Cerebellar cortex (tissue), 1 donor: Measurements from ENCODE around the gene ZC3H8.
"Not testable (repeated sequence)": the region's sequence is repeated elsewhere in the genome, so short reads cannot be mapped to it uniquely, and the experiment has no call there.

Source experiments
- DNase-seq: peaks from one replicate; pipeline ENCODE4 v3.0.0-alpha.2; 2015; ENCODE audit warnings: low spot score

The ZC3H8 gene

DNA sequence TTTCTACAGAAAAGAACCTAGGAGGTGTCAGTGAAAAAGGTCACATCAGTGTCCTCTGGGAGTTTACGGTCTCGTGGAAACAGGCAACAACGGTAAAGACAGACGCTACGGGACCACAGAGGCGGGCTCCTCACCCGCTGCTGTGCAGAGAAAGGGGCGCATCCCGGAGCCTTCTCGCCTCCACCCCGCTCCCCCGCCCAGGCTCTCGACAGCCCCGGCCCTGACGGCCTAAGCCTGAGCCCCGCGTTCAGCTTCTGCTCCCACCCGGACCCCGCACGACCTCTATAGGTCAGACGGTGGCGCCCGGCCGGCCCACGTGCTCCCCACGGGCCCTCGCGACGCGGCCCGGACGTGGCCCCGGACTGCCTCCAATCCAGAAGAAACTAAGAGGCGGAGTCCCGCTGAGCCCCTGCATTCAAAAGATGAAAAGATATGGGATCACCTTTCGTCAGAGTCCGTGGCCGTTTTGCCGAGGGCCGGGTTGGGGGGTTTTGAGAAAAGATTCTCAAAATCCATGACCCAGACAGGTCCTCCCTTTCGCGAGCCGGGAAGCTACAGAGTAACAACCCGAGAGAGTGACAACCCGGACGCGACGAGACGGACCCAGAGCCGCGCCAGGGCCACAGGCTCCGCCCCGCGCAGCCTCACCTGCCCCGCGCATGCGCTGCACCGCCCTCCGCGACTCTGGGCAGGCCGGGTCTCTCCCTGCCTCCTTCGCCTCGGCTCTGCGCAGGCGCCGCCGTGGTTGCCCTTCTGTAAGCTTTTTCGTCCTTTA lies at the start of gene ZC3H8:
Gene ZC3H8 (minus strand): TSS at position 577 of the 775 bp plus-strand sequence. CDS start 61 bp downstream, at position 516.
- DNase-seq, result peak; percentile 91

DNA sequence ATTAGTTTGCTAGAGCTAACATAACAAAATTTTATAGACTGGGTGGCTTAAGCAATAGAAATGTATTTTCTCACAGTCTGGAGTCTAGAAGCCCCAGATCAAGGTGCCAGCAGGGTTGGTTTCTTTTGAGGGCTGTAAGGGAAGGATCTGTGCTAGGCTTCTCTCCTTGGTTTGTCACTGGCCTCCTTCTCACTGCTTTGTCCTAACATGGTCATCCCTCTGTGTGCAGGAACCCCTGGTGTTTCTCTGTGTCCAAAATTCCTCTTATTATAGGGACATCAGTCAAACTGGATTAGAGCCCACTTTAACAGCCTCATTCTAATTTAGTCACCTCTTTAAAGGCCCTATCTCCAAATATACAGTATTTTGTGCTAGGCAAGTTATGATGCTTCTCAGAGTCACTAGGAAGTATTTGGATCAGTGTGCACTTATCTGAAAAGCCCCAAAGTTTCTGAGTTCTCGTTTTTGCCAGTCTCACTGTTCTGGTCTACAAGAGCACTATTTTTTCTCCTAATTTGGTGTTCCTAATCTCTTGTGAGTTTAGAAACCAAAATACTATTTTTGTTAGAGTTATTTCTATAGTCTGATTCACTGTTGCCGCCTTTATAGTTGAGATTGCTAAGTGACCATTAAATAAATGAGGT lies 49.6 kb upstream of the ZC3H8 start:
- no peak for DNase-seq

DNA sequence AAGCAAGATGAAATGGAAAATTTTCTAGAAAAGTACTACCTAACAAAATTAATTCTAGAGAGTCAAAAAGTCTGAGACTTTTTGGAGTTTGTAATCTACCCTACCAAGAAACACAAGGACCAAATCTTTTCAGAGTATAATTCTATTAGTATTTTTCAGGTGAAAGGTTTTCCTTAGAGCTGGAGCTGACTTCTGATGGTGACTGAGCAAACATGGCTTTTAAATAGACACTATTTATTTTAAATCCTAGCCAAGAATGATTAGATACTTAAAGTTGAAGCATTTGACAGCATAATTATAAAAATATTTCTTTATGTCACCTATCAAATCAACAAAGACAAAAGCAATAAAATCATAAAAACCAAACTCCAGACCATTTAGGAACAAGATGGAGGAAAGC lies 47.1 kb upstream of the ZC3H8 start:
- no peak for DNase-seq

DNA sequence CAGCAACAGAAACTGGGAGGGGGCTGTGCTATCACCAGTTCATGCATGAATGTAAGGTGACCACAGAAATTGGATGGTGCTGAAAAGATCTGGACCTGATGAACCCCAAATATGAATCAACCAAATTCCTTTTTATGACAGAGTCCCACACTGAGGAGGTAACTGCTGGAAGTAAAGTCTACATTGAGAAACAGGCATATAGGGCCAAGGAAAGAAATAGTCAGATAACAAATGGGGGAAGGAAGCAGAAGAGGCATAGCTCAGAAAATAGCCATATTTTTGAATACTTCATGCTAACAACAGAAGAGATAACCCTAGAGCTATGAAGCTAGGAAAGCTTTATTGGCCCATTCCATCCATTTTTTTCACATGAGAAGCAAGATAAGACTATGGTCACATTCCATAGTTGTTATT lies 46.3 kb upstream of the ZC3H8 start:
- DNase-seq, result no peak

DNA sequence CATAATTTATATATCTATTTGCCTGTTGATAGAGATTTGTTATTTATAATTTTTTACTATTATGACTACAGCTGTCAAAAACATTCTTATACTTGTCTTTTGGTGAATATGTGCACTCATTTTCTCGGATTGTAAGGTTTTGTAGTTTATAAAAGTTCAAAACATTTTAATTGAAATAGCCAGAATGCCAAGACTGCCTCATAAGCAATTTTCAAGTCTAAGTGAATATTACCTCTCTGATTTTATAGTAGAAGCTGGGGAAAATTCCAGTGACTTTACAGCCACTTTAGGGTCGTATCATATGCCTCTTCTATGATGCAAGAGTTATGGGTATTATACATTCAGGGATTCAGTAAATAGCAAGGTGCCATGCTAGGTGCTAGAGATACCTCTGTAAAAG lies 41.6 kb upstream of the ZC3H8 start:
- no peak for DNase-seq

DNA sequence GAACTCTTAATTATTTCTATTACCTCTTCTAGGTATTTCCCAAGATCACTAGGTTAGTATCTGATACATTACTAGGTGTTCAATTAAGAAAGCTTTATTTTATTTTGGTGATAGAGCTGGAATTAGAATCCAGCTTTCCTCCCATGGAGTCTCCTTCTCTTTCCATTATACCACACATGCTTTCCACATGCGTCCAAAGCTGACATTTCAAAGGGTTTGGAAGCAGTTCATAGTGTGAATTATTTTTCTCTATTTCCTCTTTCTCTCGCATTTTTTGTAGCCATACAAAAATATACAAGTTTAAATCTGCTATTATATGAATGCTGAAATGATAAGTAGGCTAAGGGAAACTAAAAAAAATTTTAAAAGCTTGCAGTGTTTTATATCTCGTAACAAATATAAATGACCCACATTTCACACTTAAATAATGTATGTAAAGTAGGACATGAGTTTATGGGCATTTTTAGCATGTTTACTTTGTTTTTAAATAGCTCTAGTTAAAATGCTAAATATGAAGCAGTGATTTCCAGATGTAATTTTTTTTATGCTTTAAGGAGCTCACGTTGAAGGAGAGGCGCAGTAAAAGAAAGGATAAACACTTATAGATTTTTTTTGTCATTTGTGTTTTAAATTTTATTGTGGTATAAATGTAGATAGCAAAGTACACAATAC lies 40.7 kb upstream of the ZC3H8 start:
- DNase-seq, result no peak

DNA sequence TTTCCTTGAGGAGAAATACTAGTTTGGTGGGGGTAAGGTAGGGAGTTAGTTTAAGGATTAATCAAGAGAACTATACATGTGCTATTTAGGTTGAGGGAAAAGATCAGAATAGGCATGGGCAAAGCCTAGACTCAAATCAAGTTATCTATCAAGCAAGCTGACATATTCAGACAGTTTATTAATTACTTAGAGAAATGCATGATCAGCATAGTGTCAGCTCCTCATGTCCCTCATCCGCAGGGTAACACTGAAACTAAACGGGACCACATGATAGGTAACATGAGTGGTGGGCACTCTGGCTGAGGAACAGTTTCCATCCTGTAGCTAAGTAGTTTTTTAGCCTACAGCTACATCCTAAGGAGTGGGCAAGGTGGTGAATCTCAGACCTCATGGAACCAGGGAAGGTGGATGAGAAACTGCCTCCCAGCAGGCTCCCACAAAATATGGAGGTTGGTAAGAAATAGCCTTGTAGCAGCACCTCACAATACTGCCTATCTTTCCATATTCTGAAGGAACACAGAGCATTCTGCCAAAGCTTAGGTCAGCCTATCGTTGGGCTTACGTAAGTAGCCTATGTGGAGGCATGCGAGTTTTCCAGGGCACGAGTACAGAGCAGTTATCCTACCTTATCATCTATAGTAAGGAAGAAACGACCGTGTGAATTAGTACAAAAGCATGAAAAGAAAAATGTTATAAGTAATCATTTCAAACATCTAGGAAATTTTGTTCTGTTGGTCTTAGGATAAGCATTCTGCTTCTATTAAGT lies 39.0 kb upstream of the ZC3H8 start:
- peak; percentile 61 for DNase-seq

DNA sequence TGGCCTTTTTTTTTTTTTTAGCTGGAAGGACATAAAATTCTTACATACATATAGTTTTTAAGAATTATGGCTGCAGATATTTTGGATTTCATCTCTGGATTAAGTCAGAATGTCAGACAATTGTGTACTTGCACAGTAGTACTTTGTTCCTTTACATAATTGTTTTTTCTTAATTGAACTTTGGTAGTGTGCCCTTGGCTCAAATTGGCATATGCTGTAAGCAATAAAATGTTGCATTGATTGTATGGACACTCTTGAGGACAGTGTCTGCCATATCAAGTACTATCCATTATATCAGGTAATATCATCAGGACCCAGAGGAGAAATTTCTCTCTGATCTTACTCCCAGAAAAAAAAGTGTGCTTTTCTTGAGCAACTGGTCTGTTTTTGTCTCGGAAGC lies 35.8 kb upstream of the ZC3H8 start:
- no peak for DNase-seq

DNA sequence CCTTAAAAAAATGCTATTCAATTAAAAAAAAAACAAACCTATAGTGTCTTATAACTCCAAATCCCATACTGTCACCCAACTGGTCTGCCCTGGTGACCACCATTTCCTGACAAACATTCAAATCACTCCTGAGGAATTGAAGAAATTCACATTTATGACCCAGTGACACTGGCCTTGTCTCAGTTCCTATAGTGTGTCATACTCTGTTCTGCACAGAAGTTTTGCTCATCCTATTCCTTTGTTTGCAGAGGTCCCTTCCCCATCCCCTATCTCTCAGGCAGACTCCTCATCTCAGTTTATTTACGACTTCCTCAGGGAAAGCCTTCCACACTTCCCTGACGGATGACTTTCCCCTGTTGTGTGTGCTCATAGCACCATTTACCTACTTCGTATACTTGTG lies 35.2 kb upstream of the ZC3H8 start:
- DNase-seq, result no peak

DNA sequence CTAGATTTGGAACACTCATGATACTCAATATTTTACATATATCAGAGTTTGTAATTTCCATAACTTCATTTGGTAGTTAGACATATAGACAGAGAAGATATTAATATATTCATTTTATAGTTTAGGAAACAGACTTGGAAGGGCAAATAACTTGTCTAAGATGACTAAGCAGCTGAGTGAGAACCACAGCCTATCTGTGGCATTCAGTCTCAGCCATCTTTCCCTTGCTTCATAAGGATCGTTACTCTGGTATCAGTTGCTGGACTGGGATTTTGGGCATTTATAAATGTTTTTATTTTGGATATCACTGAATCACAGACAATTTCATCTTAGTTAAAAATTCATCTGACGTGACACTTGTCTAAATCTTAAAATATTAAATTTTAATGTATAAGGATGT lies 28.7 kb upstream of the ZC3H8 start:
- not testable (repeated sequence) for DNase-seq

DNA sequence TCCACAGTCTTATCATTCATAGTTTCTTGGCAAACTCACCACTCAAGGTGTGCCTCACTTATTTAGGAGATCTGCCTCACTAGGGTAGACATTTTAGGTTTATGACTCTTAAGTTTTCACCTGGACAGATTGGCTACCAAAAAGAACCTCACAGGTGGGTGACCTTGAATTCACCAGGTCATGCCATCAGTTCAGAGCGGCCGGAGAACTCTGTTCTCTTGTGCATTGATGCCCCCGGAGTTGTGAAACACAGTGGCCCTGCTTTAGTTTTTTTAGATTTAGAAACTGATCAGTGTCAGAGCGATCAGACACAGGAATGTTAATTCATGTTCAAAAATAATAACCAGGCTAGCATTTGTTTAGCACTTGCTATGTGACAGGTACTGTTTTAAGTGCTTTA lies 27.2 kb upstream of the ZC3H8 start:
- not testable (repeated sequence) for DNase-seq

DNA sequence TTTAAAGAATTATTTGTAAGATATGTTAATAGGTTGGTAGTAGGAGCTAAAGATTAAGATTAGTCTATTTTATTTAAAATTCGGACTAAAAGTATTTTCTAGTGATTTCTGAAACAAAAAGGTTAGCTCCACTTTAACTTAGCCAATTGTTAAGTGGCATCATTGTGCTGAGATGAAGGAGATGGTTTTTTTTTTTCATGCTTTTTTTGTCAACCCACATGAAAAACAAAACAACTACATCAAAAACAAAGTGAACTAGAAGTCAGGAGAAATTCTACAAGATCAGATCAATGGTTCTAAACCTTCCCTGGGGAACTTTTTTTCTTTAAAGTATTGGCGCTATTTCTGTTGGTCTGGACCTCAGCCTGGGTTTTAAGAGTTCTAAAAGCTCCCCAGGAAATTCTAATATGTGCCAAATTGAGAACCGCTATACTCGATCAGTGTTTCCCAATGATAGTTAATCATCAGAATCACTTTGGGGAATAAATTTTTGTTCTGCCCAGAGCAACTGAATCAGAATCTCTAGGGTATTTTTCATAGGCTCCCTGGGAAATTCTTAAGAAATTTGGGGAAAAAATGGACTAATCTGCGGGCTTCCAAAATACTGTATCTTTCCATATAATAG lies 22.9 kb upstream of the ZC3H8 start:
- DNase-seq, result no peak

DNA sequence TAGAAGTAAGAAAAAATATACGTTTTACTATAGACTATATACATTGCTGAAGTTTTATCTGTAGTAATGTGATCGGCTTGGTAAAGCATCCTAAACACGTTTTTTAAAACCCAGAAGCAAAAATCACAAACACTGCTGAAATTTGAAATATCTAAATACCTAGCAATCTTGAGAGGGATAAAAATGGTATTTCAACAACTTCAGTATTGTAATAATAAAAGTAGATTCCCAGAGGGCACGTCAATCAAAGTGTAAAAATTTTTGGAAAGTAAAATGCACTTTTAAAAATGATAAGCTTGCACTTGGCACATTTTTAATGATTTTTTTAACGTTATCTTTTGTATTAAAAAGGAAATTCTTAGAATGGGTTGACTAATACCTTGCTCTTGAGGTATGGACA lies 22.1 kb upstream of the ZC3H8 start:
- DNase-seq, result no peak

DNA sequence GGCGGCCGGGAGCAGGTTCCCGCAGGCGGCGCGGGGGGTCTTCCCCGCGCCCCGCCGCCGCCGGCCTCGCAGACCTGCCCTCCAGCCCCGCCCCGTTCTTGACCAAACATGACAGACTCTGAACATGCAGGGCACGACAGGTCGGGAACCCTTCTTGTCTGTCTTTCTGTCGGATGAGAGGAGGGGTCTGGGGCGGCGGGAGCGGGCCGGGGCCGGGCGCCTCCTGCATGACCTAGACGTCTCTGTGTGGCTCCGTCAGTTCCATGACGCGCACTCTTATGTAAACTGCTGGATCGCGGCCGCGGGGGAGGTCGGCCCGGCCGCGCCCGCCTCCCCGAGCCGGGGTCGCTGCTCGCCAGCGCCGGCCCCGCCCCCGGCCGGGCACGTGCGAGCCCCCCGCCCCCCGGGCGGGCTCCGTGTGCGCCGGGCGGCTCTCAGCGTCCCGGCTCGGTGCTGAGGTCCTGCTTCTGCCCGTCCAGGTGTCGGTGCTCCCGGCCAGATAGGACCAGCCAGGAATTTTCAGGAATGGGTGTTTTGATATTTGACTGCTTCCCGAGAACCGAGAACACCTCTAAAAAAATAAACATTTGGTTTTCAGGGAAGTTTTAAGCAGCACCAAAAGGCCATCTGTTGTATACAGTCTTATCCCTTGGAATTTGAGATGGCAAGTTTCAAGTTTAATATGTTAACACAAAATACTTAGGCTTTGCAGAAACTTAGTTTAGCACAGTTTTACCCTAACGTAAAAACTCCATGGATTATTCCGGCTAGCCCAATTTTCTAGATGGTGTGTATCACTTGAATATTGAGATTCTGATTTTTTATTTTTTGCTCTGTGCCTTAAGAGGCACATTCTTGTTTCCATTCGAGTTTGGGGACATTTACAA lies 21.3 kb upstream of the ZC3H8 start:
- DNase-seq, result peak; percentile 85

DNA sequence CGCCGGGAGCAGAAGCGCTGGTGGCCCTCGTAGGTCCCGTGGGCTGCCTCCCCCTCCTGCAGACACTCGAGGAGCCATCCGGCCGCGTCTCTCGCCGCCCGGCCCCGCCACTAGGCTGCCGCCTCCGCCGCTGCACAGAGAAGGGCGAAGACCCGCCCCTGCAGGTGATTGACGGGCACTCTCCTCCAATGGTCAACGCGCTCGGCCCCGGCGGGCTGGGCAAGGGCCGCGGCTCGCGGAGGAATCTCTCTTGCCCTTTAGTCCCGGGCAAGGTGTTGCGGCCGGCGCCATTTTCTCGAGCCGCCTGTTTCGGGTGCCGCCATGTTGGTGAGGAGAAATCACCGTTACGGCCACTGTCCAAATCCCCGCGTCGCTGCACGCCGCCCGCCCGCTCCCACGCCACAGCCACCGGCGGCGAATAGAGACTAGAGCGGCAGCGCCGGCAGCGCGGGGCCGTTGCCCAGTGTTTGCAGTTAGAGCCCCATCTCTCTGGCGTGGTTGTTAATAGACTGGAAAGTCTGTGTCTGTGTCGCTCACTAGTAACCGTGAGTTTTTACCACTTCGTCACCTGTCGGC lies 20.6 kb upstream of the ZC3H8 start, which contains the start of gene ZC3H6:
Gene ZC3H6 (plus strand): TSS at position 287 of the 576 bp plus-strand sequence. CDS start 398 bp downstream, outside the sequence.
- peak; percentile 97 for DNase-seq

DNA sequence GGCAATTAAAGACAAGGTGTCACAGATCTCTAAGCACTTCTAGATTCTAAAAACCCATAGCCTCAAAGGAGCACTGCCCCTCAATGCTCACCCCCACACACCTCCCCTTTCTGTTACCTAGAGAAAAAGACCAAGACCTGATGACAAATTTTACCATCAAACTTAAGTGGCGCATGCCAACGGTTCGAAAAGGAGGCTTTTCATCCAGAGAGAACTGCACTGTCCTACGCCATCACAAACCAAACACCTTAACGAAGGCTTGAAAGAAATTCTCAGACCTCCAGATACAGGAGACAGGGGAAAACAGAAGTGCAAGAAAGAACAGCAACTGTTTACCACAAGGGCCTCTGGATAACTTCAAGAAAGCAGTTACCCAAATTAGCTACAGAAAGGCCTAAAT lies 18.5 kb upstream of the ZC3H8 start:
- no peak for DNase-seq

DNA sequence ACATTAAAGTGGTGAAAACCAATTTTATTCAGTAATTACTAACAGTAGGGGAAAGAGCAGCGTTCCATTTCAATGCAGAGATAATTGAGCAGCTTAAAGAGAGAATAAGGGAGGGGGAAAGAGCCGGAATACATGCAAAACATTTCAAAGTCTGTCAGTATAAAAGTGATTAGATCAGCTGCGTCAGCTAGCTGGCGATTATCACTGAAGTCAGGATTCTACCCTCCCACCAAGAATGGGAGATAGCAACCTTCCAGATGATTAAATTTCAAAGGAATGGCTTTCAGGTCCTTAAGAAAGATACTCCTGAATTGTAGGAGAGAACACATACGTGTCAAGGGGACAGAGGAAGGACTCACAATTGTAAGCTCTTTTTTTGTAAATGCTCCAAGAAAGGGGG lies 17.8 kb upstream of the ZC3H8 start:
- no peak for DNase-seq

DNA sequence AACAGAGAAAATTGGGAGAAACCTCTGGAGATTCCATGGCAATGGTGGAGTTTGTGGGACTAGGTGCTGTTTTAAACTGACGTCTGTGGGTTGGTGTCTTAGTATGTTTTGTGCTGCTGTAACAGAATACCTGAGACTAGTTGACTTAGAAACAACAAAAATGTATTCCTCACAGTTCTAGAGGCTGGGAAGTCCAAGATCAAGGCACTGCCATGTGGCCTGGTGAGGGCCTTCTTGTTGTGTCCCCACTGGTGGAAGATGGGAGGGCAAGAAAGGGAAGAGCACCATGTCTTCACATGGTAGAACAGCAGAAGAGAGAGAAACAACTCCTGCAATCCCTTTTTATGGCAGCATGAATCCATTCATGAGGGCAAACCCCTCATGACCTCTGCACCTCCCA lies 13.7 kb upstream of the ZC3H8 start:
- DNase-seq, result no peak

DNA sequence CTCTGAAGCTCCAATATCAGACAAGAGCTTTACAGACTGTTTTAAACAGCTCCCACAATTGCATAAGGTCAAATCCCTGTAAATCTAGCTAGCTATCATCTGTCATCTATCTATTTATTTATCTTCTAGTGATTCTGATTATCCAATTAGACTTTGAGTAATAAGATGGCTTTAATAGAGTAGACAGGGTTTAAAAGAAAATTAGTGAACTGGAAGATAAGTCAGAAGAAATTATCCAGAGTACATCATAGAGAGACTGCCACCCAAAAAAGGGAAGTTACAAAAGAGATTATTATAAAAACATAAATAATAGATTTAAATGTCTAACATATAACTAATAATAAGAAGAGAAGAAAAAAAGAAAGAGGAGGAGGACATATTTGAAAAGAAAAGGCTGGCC lies 8.0 kb upstream of the ZC3H8 start:
- DNase-seq, result no peak

DNA sequence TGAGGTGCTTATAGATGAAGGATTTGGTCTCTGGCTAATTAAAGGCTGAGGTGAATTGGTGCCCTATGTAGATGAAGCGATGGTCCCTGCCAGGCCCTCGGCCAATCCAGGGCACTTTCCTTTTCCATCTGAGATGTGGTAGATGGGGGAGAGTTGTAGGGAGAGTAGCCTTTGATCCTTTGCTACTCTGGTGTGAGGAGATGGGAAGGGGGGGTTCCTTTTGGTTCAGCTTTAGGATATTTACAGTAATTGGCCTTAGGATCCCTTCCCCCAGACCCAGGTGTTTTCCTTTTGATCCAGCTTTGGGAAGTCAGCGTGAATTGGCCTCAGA lies 5.4 kb upstream of the ZC3H8 start:
- DNase-seq, result no peak
